ENCODE results near the gene RELN.
"Not testable (repeated sequence)": the region's sequence is repeated elsewhere in the genome, so short reads cannot be mapped to it uniquely, and the experiment has no call there.

The RELN gene

GRCh38 chr7:103914147-103914899 lies 75.1 kb downstream of the RELN start:
- Histone ChIP-seq H3K9me3 (ENCODE audit: control insufficient read depth, insufficient read depth, low read length) (no peaks in the 10 kb centered on the region), H3K36me3 (ENCODE audit: insufficient read depth, low read length) (no peaks in the 10 kb centered on the region), H3K9ac (ENCODE audit: low read depth, low read length) (no peak overlapping the region), H3K4me1 (ENCODE audit: insufficient read depth, low read length) (no peaks in the 10 kb centered on the region)

DNA sequence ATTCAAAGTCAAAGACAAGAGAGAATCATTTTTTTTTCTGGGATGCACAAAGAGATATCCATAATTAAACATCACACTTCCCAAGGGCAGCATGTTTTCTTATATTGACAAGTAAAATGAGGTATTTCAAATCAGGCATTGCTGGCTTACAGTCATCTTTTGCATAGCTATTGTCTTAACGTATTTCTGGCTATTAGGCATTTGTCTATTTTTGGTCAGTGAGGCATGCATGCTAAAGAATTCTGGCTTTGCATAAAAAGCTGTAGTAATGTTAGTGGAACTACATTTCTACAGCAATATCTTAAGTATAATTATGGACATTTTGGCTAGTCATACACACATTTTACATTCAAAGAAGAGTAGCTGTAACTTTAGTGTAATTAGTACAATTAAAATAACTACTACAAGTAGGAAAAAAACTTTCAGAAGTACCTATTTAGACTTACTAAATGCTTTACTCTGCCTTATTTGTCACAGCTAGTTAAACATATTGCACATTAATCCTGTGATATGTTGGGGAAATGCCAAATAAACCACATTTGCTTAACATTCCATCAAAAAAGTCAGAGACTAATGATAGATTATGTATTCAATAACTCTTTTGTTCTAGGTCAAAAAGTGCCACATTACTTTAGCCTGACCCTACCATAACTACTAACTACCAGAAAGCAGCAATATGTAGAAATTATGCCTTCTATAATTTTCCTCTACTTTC lies 76.4 kb downstream of the RELN start:
- Histone ChIP-seq H3K9ac (ENCODE audit: low read depth, low read length) (no peak overlapping the region), H3K36me3 (ENCODE audit: insufficient read depth, low read length) (no peaks in the 10 kb centered on the region), H3K4me1 (ENCODE audit: insufficient read depth, low read length) (no peaks in the 10 kb centered on the region), H3K9me3 (ENCODE audit: control insufficient read depth, insufficient read depth, low read length) (no peaks in the 10 kb centered on the region)

DNA sequence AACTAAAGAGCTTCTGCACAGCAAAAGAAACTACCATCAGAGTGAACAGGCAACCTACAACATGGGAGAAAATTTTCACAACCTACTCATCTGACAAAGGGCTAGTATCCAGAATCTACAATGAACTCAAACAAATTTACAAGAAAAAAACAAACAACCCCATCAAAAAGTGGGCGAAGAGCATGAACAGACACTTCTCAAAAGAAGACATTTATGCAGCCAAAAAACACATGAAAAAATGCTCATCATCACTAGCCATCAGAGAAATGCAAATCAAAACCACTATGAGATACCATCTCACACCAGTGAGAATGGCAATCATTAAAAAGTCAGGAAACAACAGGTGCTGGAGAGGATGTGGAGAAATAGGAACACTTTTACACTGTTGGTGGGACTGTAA lies 78.4 kb downstream of the RELN start:
- not testable (repeated sequence) for H3K36me3 ChIP-seq (ENCODE audit: insufficient read depth, low read length)

DNA sequence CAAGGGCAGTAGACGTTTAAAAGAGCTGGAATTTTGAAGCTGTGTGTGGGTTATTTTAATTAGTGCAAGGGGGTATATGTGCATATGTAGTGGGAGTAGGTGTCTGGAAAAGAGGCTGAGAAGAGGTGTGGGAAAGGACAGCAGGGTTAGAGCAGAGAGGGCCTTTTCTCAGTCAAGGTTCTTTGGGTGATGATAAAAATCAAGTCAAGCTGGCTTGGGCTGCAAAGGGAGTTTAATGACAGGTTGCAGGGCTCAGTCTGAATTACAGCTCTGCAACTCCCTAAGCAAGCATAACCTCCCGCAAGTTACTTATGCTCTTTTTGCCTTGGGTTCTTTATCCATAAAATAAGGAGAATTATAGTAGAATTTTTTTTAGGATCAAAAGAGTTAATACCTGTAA lies 83.5 kb downstream of the RELN start:
- Histone ChIP-seq H3K4me1 (ENCODE audit: insufficient read depth, low read length) (no peaks in the 10 kb centered on the region), H3K36me3 (ENCODE audit: insufficient read depth, low read length) (no peaks in the 10 kb centered on the region), H3K9ac (ENCODE audit: low read depth, low read length) (no peak overlapping the region), H3K9me3 (ENCODE audit: control insufficient read depth, insufficient read depth, low read length) (no peaks in the 10 kb centered on the region)

More for the DNA sequence above, 78.4 kb downstream of the RELN start:
- H3K9me3 ChIP-seq (ENCODE audit: control insufficient read depth, insufficient read depth, low read length); H3K9ac ChIP-seq (ENCODE audit: low read depth, low read length); H3K4me1 ChIP-seq (ENCODE audit: insufficient read depth, low read length): not testable (repeated sequence)

DNA sequence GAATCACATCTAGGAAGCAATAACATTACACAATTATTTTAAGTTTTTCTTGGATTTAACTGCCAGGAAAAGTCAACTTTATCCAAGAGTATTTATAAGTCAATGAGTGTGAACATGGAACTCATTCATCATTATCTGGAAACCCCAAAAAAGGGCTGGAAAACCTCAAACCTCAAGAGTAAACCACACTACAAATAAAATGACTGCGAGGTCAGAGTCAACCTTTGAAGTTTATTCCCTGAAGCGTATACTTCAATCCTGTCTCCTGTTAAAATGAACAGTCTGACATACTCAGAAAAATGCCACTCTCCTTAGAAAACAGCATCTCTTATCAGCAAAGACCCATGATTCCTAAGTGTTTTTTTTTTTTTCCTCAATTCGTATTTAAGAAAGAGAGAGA lies 86.5 kb downstream of the RELN start:
- Histone ChIP-seq H3K4me1 (ENCODE audit: insufficient read depth, low read length) (no peaks in the 10 kb centered on the region), H3K9me3 (ENCODE audit: control insufficient read depth, insufficient read depth, low read length) (no peaks in the 10 kb centered on the region), H3K36me3 (ENCODE audit: insufficient read depth, low read length) (no peaks in the 10 kb centered on the region)

GRCh38 chr7:103896826-103897225 lies 92.6 kb downstream of the RELN start:
- H3K9ac ChIP-seq (ENCODE audit: low read depth, low read length); H3K4me1 ChIP-seq (ENCODE audit: insufficient read depth, low read length); H3K9me3 ChIP-seq (ENCODE audit: control insufficient read depth, insufficient read depth, low read length); H3K36me3 ChIP-seq (ENCODE audit: insufficient read depth, low read length): not testable (repeated sequence)

More for the DNA sequence above, 86.5 kb downstream of the RELN start:
- H3K9ac ChIP-seq (ENCODE audit: low read depth, low read length) = no peak overlapping the region

GRCh38 chr7:103894656-103895596 lies 94.5 kb downstream of the RELN start:
- no peak overlapping the region for H3K9ac ChIP-seq (ENCODE audit: low read depth, low read length)
- H3K9me3 ChIP-seq (ENCODE audit: control insufficient read depth, insufficient read depth, low read length) = no peaks in the 10 kb centered on the region
- H3K36me3 ChIP-seq (ENCODE audit: insufficient read depth, low read length) = no peaks in the 10 kb centered on the region
- H3K4me1 ChIP-seq (ENCODE audit: insufficient read depth, low read length) = no peaks in the 10 kb centered on the region

DNA sequence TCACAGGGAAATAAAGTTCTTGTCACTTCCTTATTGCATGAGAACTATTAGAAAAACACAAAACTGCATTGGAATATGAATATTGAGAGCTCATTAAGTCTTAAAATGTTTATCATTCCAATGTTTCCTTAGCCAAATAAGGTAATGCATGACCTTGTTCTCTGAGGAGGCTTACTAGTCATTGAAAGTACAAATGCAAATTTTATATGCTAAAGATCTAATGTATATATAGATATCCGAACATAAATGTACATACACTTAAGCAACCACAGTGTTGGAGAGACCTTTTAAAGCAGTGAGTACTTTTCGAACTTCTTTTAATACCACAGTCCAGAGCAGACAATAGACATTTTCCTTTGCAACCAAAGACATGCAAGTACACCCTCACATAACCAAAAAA lies 96.1 kb downstream of the RELN start:
- Histone ChIP-seq H3K9ac (ENCODE audit: low read depth, low read length) (no peak overlapping the region), H3K36me3 (ENCODE audit: insufficient read depth, low read length) (no peaks in the 10 kb centered on the region), H3K4me1 (ENCODE audit: insufficient read depth, low read length) (no peaks in the 10 kb centered on the region), H3K9me3 (ENCODE audit: control insufficient read depth, insufficient read depth, low read length) (no peaks in the 10 kb centered on the region)

- Histone ChIP-seq H3K4me1 (ENCODE audit: insufficient read depth, low read length) (no peaks in the 10 kb centered on the region), H3K36me3 (ENCODE audit: insufficient read depth, low read length) (no peaks in the 10 kb centered on the region), H3K9ac (ENCODE audit: low read depth, low read length) (no peak overlapping the region), H3K9me3 (ENCODE audit: control insufficient read depth, insufficient read depth, low read length) (no peaks in the 10 kb centered on the region)
These were observed 100.0 kb downstream of the RELN start for GRCh38 chr7:103889451-103889850.

DNA sequence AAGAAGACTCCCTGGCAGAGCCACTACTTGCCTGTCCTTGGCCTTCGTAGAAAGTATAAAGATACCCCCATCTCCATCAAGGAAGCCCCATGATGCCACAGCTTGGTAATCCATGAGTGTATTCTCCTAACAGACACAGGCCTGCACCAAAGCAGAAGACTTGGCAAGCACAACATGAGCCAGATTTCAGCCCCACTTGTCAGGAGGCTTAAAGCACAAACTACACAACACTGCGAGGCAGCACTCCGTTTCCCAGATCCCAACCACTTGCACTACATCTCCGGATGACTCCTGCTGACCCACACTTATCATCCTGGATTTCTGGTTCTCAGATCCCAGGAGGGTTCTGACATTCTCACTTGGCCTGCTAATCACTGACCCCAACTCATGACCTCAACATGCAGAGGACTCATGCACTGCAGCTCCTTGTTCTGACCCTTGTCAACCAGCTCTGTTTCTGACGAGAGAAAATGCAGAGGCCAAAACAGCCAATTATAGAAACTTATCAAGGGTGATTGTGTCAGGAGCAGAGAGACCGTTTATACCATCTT lies 100.8 kb downstream of the RELN start:
- H3K4me1 ChIP-seq (ENCODE audit: insufficient read depth, low read length) = no peaks in the 10 kb centered on the region
- no peak overlapping the region for H3K9ac ChIP-seq (ENCODE audit: low read depth, low read length)
- H3K9me3 ChIP-seq (ENCODE audit: control insufficient read depth, insufficient read depth, low read length) = no peaks in the 10 kb centered on the region
- no peaks in the 10 kb centered on the region for H3K36me3 ChIP-seq (ENCODE audit: insufficient read depth, low read length)

DNA sequence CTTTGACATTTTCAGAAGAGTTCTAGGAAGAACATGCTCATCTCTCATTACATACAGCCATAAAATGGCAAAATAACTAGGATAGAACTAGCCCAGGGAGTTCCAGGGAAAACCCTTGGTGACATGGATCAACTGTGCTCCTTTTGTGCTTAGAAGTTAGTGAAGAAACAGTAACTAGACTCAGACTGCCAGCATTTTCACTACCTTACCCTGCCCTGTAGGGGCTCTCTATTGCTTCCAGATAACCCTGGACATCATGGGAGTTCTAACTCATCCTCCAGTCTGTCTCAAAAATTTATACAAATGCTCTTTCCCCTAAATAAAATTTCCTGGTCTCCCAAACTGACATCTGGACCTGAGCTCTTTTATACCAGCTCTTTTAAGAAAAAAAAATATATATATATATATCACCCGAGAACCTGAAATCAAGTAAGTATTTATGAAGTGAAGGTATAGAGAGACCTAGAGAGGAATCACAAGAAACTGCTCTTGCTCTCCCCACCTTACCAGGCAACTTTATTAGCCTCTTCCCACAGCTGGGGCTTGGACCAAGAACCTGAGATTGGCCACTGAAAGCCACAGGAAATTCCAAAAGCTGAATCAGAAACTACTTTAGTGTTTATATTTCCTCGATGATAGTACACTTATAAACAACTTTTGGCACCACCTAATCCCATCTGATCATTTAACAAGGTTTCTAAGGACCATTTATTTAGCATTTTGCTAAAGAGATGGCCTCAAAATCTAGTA lies 101.4 kb downstream of the RELN start:
- Histone ChIP-seq H3K4me1 (ENCODE audit: insufficient read depth, low read length) (no peaks in the 10 kb centered on the region), H3K9me3 (ENCODE audit: control insufficient read depth, insufficient read depth, low read length) (no peaks in the 10 kb centered on the region), H3K36me3 (ENCODE audit: insufficient read depth, low read length) (no peaks in the 10 kb centered on the region), H3K9ac (ENCODE audit: low read depth, low read length) (no peak overlapping the region)

DNA sequence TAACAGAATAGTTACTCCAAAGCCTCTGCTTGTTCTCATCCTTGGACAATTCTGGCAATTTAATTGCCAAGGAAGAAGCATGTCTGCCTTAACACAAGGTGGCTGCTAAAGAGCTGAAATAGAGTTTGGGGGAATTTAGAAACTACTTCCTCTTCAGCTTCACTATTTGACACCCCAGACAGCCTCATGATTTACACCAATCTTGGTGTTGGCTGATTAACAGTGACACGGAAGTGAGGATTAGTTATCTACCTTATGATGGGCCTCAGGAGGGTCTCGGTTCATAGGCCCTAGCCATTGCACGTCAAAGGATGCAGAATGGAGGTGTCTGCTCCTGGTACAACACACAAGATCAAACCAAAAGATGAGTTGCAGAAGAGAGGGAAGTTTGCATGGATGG lies 102.4 kb downstream of the RELN start:
- H3K36me3 ChIP-seq (ENCODE audit: insufficient read depth, low read length) = no peaks in the 10 kb centered on the region

GRCh38 chr7:103879928-103880600 lies 109.4 kb downstream of the RELN start:
- Histone ChIP-seq H3K4me1 (ENCODE audit: insufficient read depth, low read length) (peaks cover 6% of the 10 kb centered on the region; the same call in 1 of the 2 replicates), H3K36me3 (ENCODE audit: insufficient read depth, low read length) (no peaks in the 10 kb centered on the region), H3K9me3 (ENCODE audit: control insufficient read depth, insufficient read depth, low read length) (no peaks in the 10 kb centered on the region), H3K9ac (ENCODE audit: low read depth, low read length) (no peak overlapping the region)

More for the DNA sequence above, 102.4 kb downstream of the RELN start:
- no peaks in the 10 kb centered on the region for H3K4me1 ChIP-seq (ENCODE audit: insufficient read depth, low read length)
- no peak overlapping the region for H3K9ac ChIP-seq (ENCODE audit: low read depth, low read length)
- H3K9me3 ChIP-seq (ENCODE audit: control insufficient read depth, insufficient read depth, low read length) = no peaks in the 10 kb centered on the region

All from ES-I3 (cell line).